GM18502 (cell line): ENCODE data around the gene PTPN2.
A peak's percentile ranks its signal among the peaks of the same experiment; 100 is the strongest.

Experiments
- ATAC-seq: cut with Tn5 transposase; IDR thresholded peaks from one replicate; pipeline ENCODE4 v1.9.1; 2021; ENCODE audit warnings: mild to moderate bottlenecking; ENCODE audit not compliant: unreplicated experiment, poor library complexity

PTPN2 gene

GRCh38 chr18:12836551-12836950, 47.5 kb downstream of the PTPN2 start:
- no peak for ATAC-seq

GRCh38 chr18:12828116-12829051, 55.7 kb downstream of the PTPN2 start:
- no peak for ATAC-seq

GRCh38 chr18:12827588-12827987, 56.4 kb downstream of the PTPN2 start:
- ATAC-seq, result no peak

GRCh38 chr18:12825230-12825629, 58.8 kb downstream of the PTPN2 start:
- no peak for ATAC-seq

- ATAC-seq, result no peak
These were observed 60.1 kb downstream of the PTPN2 start for GRCh38 chr18:12823892-12824291.

- no peak for ATAC-seq
These were observed 62.6 kb downstream of the PTPN2 start for GRCh38 chr18:12821408-12821807.

- ATAC-seq, result no peak
These were observed 63.5 kb downstream of the PTPN2 start for GRCh38 chr18:12820506-12820905.

- ATAC-seq, result no peak
These were observed 64.2 kb downstream of the PTPN2 start for GRCh38 chr18:12819841-12820240.

GRCh38 chr18:12819322-12819721, 64.7 kb downstream of the PTPN2 start:
- ATAC-seq, result peak; percentile 94

GRCh38 chr18:12818243-12818642, 65.8 kb downstream of the PTPN2 start:
- ATAC-seq, result no peak

GRCh38 chr18:12816451-12816850, 67.6 kb downstream of the PTPN2 start:
- ATAC-seq, result no peak

GRCh38 chr18:12811191-12811950, 72.7 kb downstream of the PTPN2 start:
- no peak for ATAC-seq

GRCh38 chr18:12803069-12803936, 80.7 kb downstream of the PTPN2 start:
- ATAC-seq, result peak; percentile 71

- ATAC-seq, result no peak
These were observed 81.5 kb downstream of the PTPN2 start for GRCh38 chr18:12802538-12802937.

- no peak for ATAC-seq
These were observed 87.6 kb downstream of the PTPN2 start for GRCh38 chr18:12796448-12796847.

- ATAC-seq, result no peak
These were observed 92.4 kb downstream of the PTPN2 start for GRCh38 chr18:12791610-12792009.

GRCh38 chr18:12786669-12787068, 97.4 kb downstream of the PTPN2 start:
- no peak for ATAC-seq

GRCh38 chr18:12783524-12783923, 100.5 kb downstream of the PTPN2 start:
- no peak for ATAC-seq

- ATAC-seq, result no peak
These were observed 101.5 kb downstream of the PTPN2 start for GRCh38 chr18:12782521-12782920.

- no peak for ATAC-seq
These were observed 104.6 kb downstream of the PTPN2 start for GRCh38 chr18:12779456-12779855.
